Calu3 (cell line): Measurements from ENCODE around the gene CHD5. TPM values are rescaled to one million over a fixed set of nuclear protein-coding genes. Genes with fewer than 3 reads are reported as not detected.

ENCODE experiments used
- BruUV-seq: library from RNA; stranded (reverse); fragments of 400-500 nt; replicated peaks from 2 replicates; lab custom pipeline; 2021; lab: Mats Ljungman, UMichigan
- CTCF ChIA-PET: fragments of 300-600 bp; sonication (Branson Sonifier 250); formaldehyde crosslinking; loops from one replicate; lab custom pipeline; 2022; ENCODE audit warnings: antibody characterized with exemption; lab: Charles Lee
- DNase-seq: peaks from one replicate; pipeline ENCODE4 v3.0.0; 2022
- H3K27ac Mint-ChIP-seq: one replicate; pipeline ENCODE4 v1.8.0; 2022; ENCODE audit warnings: mixed read lengths; ENCODE audit not compliant: unreplicated experiment
- H3K27me3 Mint-ChIP-seq: one replicate; pipeline ENCODE4 v1.8.0; 2022; ENCODE audit warnings: mixed read lengths; ENCODE audit not compliant: unreplicated experiment
- H3K36me3 Mint-ChIP-seq: one replicate; pipeline ENCODE4 v1.8.0; 2022; ENCODE audit warnings: mild to moderate bottlenecking, moderate library complexity, mixed read lengths; ENCODE audit not compliant: insufficient read depth, unreplicated experiment
- H3K4me1 Mint-ChIP-seq: one replicate; pipeline ENCODE4 v1.8.0; 2022; ENCODE audit warnings: mild to moderate bottlenecking, low read depth, mixed read lengths; ENCODE audit not compliant: unreplicated experiment
- H3K4me3 Mint-ChIP-seq: one replicate; pipeline ENCODE4 v1.8.0; 2022; ENCODE audit warnings: mild to moderate bottlenecking, low read depth, moderate library complexity, mixed read lengths; ENCODE audit not compliant: unreplicated experiment
- H3K9me3 Mint-ChIP-seq: one replicate; pipeline ENCODE4 v1.8.0; 2022; ENCODE audit warnings: low read depth, mixed read lengths; ENCODE audit not compliant: unreplicated experiment
- intact Hi-C: fragments of 100-400 bp; cut with micrococcal nuclease; formaldehyde crosslinking; loops from one replicate; pipeline ENCODE4 v1.10.0; 2022; ENCODE audit not compliant: unreplicated experiment
- total RNA-seq: library from RNA; stranded (reverse); gene quantifications from 2 replicates; pipeline ENCODE4 v1.2.3, GENCODE V29; 2022
- TF ChIP-seq, protein P1 (sequence below): fragments of 200-600 bp; IDR thresholded peaks from one replicate; pipeline ENCODE4 v1.8.0; 2022; ENCODE audit warnings: antibody characterized with exemption; ENCODE audit not compliant: unreplicated experiment

The CHD5 gene
- total RNA-seq, 1 experiment from 2014 or later, result 0.28 TPM

DNA sequence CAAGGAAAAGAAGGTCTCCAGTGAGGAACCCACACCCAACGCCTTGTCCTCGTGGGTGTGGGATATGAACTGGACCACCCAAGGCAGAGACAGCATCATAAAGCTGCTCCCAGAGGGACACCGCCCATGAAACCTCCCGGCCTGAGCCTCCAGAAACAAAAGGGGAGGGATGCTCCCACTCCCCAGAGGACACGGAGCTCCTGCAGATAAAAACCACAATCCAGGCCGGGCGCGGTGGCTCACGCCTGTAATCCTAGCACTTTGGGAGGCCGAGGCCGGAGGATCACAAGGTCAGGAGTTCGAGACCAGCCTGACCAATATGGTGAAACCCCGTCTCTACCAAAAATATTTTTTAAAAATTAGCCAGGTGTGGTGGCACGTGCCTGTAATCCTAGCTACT is 66.4 kb downstream of the CHD5 start:
- H3K36me3 Mint-ChIP-seq, result no peaks in the 10 kb centered on the region
- DNase-seq, result no peak
- CTCF ChIA-PET, result no interaction called here
- TF ChIP-seq, protein P1, sequence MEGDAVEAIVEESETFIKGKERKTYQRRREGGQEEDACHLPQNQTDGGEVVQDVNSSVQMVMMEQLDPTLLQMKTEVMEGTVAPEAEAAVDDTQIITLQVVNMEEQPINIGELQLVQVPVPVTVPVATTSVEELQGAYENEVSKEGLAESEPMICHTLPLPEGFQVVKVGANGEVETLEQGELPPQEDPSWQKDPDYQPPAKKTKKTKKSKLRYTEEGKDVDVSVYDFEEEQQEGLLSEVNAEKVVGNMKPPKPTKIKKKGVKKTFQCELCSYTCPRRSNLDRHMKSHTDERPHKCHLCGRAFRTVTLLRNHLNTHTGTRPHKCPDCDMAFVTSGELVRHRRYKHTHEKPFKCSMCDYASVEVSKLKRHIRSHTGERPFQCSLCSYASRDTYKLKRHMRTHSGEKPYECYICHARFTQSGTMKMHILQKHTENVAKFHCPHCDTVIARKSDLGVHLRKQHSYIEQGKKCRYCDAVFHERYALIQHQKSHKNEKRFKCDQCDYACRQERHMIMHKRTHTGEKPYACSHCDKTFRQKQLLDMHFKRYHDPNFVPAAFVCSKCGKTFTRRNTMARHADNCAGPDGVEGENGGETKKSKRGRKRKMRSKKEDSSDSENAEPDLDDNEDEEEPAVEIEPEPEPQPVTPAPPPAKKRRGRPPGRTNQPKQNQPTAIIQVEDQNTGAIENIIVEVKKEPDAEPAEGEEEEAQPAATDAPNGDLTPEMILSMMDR, result no peak
- no peak overlapping the region for H3K4me3 Mint-ChIP-seq
- no peaks in the 10 kb centered on the region for H3K4me1 Mint-ChIP-seq
- H3K27me3 Mint-ChIP-seq, result peaks cover 49% of the 10 kb centered on the region
- no TSS peak for BruUV-seq
- intact Hi-C loops, result no loop called here
- peaks cover 6% of the 10 kb centered on the region for H3K9me3 Mint-ChIP-seq
- H3K27ac Mint-ChIP-seq, result no peak overlapping the region

DNA sequence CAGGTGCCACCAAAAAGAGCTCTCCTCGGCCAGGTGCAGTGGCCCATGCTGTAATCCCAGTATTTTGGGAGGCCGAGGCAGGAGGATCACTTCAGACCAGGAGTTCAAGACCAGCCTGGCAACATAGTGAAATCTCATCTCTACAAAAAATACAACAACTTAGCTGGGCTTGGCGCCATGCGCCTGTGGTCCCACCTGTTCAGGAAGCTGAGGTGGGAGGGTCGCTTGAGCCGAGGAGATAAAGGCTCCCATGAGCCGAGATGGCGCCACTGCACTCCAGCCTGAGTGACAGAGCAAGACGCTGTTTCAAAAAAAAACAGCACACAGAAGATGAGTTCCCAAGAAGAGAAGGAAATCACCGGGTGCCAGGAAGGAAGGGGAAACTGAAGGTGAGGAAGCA is 67.0 kb downstream of the CHD5 start:
- no TSS peak for BruUV-seq
- intact Hi-C loops, result no loop called here
- Mint-ChIP-seq H3K36me3 (no peaks in the 10 kb centered on the region), H3K4me3 (no peak overlapping the region), H3K9me3 (peaks cover 6% of the 10 kb centered on the region), H3K27ac (no peak overlapping the region), H3K4me1 (no peaks in the 10 kb centered on the region), H3K27me3 (peaks cover 56% of the 10 kb centered on the region)
- TF ChIP-seq, protein P1, result no peak
- DNase-seq, result no peak
- CTCF ChIA-PET, result no interaction called here

DNA sequence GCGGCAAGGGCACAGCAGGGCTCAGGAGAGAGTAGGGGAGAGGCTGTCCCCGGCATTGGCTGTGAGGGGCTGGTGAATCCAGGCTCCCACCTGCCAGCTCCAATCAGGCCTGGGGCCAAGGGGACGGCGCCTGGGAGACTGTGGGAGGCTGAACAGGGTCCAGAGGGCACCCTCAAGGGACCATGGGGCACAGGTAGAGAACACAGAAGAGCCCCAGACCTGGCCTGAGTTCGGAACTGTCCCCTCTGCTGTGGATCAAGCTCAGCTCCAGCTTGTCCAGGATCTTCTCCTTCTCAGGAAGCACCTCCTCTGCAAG is 67.5 kb downstream of the CHD5 start:
- H3K4me3 Mint-ChIP-seq, result no peak overlapping the region
- CTCF ChIA-PET, result interaction anchor here (0.6 kb wide), 1 partner anchor 181 kb away, joined by 6 read pairs; no protein-coding TSS in a partner anchor
- no peak for DNase-seq
- peaks cover 60% of the 10 kb centered on the region for H3K27me3 Mint-ChIP-seq
- peaks cover 6% of the 10 kb centered on the region for H3K9me3 Mint-ChIP-seq
- no peaks in the 10 kb centered on the region for H3K4me1 Mint-ChIP-seq
- H3K36me3 Mint-ChIP-seq, result no peaks in the 10 kb centered on the region
- no TSS peak for BruUV-seq
- H3K27ac Mint-ChIP-seq, result no peak overlapping the region
- intact Hi-C loops, result no loop called here
- TF ChIP-seq, protein P1, result no peak

DNA sequence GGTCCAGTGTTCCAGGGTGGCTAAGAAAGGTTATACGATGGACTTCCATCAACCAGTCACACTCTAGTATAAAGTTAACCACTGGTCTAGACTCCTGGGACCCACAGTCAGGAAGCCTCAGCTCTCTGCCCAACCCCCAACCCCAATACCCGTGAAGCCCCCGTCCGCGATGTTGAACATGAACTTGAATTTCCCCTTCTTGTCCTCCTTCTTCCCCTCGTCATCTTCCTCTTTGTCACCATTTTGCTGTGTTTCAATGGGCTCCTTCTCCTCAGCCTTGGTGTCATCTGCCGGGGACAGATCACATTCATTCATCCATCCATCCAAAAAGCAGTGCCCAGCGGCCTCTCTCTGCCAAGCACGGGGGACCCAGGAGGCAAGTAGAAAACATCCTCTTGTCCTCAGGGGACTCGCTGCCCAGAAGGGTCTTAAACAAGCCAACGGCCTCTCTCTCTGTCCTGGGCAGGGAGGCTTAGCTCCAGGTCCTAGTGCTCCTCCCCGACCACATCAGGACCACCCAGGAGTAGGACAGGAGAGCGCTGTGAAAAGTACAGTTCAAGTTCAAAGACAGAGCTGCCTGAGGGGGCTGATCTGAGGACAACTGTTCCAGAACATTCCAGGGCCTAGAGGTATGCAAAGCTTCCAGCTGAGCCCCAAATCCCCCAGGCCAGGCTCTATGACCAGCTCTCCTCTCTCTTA is 68.0 kb downstream of the CHD5 start:
- no peak for DNase-seq
- Mint-ChIP-seq H3K4me3 (no peak overlapping the region), H3K36me3 (no peaks in the 10 kb centered on the region), H3K9me3 (peaks cover 6% of the 10 kb centered on the region), H3K27ac (no peak overlapping the region), H3K4me1 (no peaks in the 10 kb centered on the region), H3K27me3 (peaks cover 65% of the 10 kb centered on the region)
- CTCF ChIA-PET, result interaction anchor here (0.6 kb wide), 1 partner anchor 181 kb away, joined by 6 read pairs; no protein-coding TSS in a partner anchor
- intact Hi-C loops, result no loop called here
- TF ChIP-seq, protein P1, result no peak
- BruUV-seq, result no TSS peak
